Testis (tissue), 3 donors: ENCODE measurements around the gene ROBO1. TPM values are rescaled to one million over a fixed set of nuclear protein-coding genes. Genes with fewer than 3 reads are reported as not detected.

Source experiments
- DNase-seq: peaks from one replicate; pipeline ENCODE4 v3.0.0-alpha.2; 2019
- H3K27ac ChIP-seq, 2 donors: fragments of 200-600 bp; sonication (generic); one replicate each; pipeline ENCODE4 v1.5.1; 2019
- H3K27me3 ChIP-seq: fragments of 200-600 bp; sonication (generic); one replicate; pipeline ENCODE4 v1.5.1; 2019
- H3K36me3 ChIP-seq: fragments of 200-600 bp; sonication (generic); one replicate; pipeline ENCODE4 v1.5.1; 2017; ENCODE audit warnings: low read depth; ENCODE audit errors: missing control alignments
- H3K4me1 ChIP-seq: fragments of 200-600 bp; sonication (generic); one replicate; pipeline ENCODE4 v1.5.1; 2019
- H3K4me3 ChIP-seq, 2 donors: fragments of 200-600 bp; sonication (generic); one replicate each; pipeline ENCODE4 v1.5.1; 2017 to 2019
- H3K9me3 ChIP-seq: fragments of 200-600 bp; sonication (generic); one replicate; pipeline ENCODE4 v1.5.1; 2017
- POLR2A ChIP-seq: fragments of 450-650 bp; IDR thresholded peaks from one replicate; pipeline ENCODE4 v1.6.1; 2017; ENCODE audit warnings: antibody characterized with exemption, mild to moderate bottlenecking, moderate library complexity
- WGBS, 2 donors: methylation state at CpG; one replicate each; pipeline ENCODE4 v1.1.5; 2018; 5-methylcytosine and 5-hydroxymethylcytosine counted together
- intact Hi-C: fragments of 100-400 bp; cut with DNase I; formaldehyde crosslinking; loops from one replicate; pipeline ENCODE4 v1.15.1; 2023; ENCODE audit warnings: low total_unique reads
- polyA plus RNA-seq: library from polyadenylated mRNA; stranded (reverse); fragments of 350-450 nt; fragmentation: Illumina TruSeq; extraction: RNeasy Lipid Tissue Mini Kit (QIAGEN cat#74804); gene quantifications from one replicate; pipeline ENCODE4 v1.2.3, GENCODE V29; 2014; ENCODE audit warnings: low read depth, low replicate concordance; ENCODE audit not compliant: insufficient read depth
- total RNA-seq, 2 donors: library from RNA; depleted of rRNA; stranded (reverse); fragments of >200 nt; gene quantifications; one replicate each; pipeline ENCODE4 v1.2.3, GENCODE V29; 2016
- TF ChIP-seq, protein P1 (sequence below), 3 experiments: fragments of 450-650 bp in 2 of 3; fragments of 200-600 bp in 1 of 3; sonication (generic) in 1 of 3; IDR thresholded peaks; one replicate each; pipeline ENCODE4 v1.5.1; 2016 to 2019; ENCODE audit warnings: antibody characterized with exemption in 3 of 3, mild to moderate bottlenecking in 2 of 3, moderate library complexity in 1 of 3

The ROBO1 gene
- total and polyA plus RNA-seq, 3 donors from 2014 or later = 39.4 to 45.1 (median 42.6) TPM

DNA sequence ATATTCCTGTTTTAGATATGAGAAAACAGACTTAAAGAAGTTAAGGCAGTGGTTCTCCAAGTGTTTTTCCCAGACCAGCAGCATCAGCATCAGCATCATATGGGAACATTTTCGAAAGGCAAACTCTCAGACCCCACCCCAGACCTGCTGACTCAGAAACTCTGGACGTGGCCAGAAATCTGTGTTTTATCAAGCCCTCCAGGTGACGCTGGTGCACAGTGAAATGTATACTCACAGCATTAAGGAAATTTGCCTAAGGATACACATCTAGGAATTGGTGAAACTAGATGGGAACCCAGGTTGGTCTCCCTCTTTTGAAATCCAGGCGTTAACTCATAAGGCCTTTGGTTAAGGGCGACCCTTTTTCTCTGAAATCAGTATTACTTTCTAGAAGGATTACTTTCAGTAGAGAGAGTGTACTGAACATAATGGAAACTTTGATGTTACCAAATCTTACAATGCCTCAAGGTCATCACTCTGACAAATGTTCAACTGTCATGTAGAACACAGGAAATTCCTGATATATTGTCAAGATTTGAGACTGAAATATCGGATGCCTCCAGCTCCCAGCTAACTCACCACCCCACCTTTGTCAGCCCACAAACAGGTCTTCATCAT lies 910.2 kb downstream of the ROBO1 start:
- Histone ChIP-seq H3K4me1 (peaks cover 4% of the 10 kb centered on the region), H3K27ac (no peak overlapping the region), H3K36me3 (no peaks in the 10 kb centered on the region), H3K9me3 (no peaks in the 10 kb centered on the region), H3K4me3 (no peak overlapping the region), H3K27me3 (no peaks in the 10 kb centered on the region)
- intact Hi-C loops = no loop called here
- 70 to 75% methylated on average over 6 of the region's 6 CpGs for WGBS, 2 donors
- peak; percentile 32 for DNase-seq
- TF ChIP-seq, protein P1, sequence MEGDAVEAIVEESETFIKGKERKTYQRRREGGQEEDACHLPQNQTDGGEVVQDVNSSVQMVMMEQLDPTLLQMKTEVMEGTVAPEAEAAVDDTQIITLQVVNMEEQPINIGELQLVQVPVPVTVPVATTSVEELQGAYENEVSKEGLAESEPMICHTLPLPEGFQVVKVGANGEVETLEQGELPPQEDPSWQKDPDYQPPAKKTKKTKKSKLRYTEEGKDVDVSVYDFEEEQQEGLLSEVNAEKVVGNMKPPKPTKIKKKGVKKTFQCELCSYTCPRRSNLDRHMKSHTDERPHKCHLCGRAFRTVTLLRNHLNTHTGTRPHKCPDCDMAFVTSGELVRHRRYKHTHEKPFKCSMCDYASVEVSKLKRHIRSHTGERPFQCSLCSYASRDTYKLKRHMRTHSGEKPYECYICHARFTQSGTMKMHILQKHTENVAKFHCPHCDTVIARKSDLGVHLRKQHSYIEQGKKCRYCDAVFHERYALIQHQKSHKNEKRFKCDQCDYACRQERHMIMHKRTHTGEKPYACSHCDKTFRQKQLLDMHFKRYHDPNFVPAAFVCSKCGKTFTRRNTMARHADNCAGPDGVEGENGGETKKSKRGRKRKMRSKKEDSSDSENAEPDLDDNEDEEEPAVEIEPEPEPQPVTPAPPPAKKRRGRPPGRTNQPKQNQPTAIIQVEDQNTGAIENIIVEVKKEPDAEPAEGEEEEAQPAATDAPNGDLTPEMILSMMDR (IDR thresholded peaks at IDR 0.05) = no peak
- no peak for TF ChIP-seq POLR2A

GRCh38 chr3:78856164-78856563 lies 911.6 kb downstream of the ROBO1 start:
- 72 to 78% methylated on average over 2 of the region's 2 CpGs for whole genome bisulfite sequencing, 2 donors
- DNase-seq = no peak
- H3K9me3 ChIP-seq = no peaks in the 10 kb centered on the region
- TF ChIP-seq, protein P1 (IDR thresholded peaks at IDR 0.05) = no peak
- TF ChIP-seq POLR2A = no peak
- H3K36me3 ChIP-seq = no peaks in the 10 kb centered on the region
- H3K4me1 ChIP-seq = peaks cover 4% of the 10 kb centered on the region
- no peaks in the 10 kb centered on the region for H3K27me3 ChIP-seq
- H3K4me3 ChIP-seq = no peak overlapping the region
- intact Hi-C loops = no loop called here
- no peak overlapping the region for H3K27ac ChIP-seq

GRCh38 chr3:78855190-78855589 lies 912.6 kb downstream of the ROBO1 start:
- Histone ChIP-seq H3K4me1 (peaks cover 4% of the 10 kb centered on the region), H3K36me3 (no peaks in the 10 kb centered on the region), H3K9me3 (no peaks in the 10 kb centered on the region), H3K27me3 (no peaks in the 10 kb centered on the region), H3K27ac (no peak overlapping the region), H3K4me3 (no peak overlapping the region)
- TF ChIP-seq POLR2A = no peak
- TF ChIP-seq, protein P1 (IDR thresholded peaks at IDR 0.05) = no peak
- WGBS, 2 donors = 93 to 96% methylated on average over 5 of the region's 5 CpGs
- intact Hi-C loops = no loop called here
- no peak for DNase-seq

DNA sequence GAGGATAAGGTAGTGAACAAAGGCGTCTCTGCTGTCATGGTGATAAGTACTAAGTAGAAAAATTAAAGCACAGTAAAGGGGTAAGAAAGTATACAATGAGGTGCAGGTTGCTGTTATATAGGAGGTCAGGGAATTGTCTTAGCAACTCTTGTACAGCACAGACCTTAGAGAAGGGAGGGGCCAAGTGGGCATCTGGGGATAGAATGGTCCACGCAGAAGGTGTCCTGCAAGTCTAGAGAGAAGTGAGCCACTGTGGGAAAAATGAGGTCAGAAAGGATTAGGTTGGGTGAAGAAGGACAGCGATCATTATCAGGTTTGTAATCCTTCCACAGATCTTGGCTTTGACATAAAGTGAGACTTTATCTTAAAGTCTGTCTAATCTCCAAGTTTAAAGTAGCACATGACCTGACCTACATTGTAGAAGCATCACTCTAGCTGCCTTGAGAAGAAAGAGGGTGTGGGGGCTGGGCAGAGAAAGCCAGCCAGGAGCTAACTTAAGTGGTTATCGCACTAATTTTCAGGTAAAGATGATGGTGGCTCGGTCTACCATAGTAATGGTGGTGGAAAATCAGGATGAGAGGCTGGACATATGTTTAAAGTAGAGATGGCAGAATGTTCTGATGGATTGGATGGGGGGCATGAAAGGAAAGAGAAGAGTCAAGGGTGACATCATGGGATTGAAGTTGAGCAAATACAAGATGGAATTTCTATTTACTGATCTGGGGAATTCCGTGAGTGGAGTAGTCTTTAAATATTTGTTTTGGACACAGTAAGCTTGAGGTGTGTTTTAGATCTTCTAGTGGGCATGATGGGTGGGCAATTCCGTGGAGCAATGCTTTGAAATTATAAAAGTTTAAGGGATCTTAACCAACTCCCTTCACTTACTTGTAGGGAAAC lies 919.2 kb downstream of the ROBO1 start:
- Histone ChIP-seq H3K27ac (no peak overlapping the region), H3K27me3 (no peaks in the 10 kb centered on the region), H3K36me3 (no peaks in the 10 kb centered on the region), H3K9me3 (no peaks in the 10 kb centered on the region), H3K4me3 (no peak overlapping the region), H3K4me1 (no peaks in the 10 kb centered on the region)
- TF ChIP-seq, protein P1 (IDR thresholded peaks at IDR 0.05) = no peak
- no peak for TF ChIP-seq POLR2A
- DNase-seq = no peak
- intact Hi-C loops = no loop called here
- WGBS, 2 donors = 83 to 84% methylated on average over 7 of the region's 7 CpGs
